ENCODE measurements around the gene KLHL35. TPM values are rescaled to one million over a fixed set of nuclear protein-coding genes. Genes with fewer than 3 reads are reported as not detected.

The KLHL35 gene
- total and polyA plus RNA-seq, 8 donors: 0.89 to 2.9 (median 1.7) TPM; not detected in 2

DNA sequence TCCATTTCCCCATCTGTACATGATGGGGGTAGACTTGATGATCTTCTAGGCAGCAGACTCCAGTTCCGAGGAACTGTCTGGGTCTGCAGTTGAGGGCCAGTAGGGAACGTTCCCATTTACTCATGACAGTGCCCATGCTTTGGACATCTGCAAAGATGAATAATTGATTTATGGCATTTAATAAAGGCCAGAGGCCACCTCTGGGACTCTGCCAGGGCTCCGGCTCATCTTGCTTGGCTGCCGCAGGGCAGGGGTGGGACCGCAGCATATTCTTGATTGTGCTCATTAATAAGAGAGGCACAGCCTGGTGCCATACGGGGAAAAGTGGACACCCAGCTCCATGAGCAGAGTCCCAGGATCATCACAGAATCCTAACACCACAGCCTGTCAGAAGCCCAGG lies 28.1 kb upstream of the KLHL35 start:
- H3K27ac ChIP-seq: no peak overlapping the region
- H3K9me3 ChIP-seq: no peaks in the 10 kb centered on the region
- no peak for DNase-seq
- TF ChIP-seq, protein P1, sequence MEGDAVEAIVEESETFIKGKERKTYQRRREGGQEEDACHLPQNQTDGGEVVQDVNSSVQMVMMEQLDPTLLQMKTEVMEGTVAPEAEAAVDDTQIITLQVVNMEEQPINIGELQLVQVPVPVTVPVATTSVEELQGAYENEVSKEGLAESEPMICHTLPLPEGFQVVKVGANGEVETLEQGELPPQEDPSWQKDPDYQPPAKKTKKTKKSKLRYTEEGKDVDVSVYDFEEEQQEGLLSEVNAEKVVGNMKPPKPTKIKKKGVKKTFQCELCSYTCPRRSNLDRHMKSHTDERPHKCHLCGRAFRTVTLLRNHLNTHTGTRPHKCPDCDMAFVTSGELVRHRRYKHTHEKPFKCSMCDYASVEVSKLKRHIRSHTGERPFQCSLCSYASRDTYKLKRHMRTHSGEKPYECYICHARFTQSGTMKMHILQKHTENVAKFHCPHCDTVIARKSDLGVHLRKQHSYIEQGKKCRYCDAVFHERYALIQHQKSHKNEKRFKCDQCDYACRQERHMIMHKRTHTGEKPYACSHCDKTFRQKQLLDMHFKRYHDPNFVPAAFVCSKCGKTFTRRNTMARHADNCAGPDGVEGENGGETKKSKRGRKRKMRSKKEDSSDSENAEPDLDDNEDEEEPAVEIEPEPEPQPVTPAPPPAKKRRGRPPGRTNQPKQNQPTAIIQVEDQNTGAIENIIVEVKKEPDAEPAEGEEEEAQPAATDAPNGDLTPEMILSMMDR (IDR thresholded peaks at IDR 0.05): no peak
- TF ChIP-seq POLR2A (IDR thresholded peaks at IDR 0.05) (no peak), POLR2AphosphoS5 (IDR thresholded peaks at IDR 0.05) (no peak), EP300 (IDR thresholded peaks at IDR 0.05) (no peak)
- H3K4me3 ChIP-seq: no peak overlapping the region
- no peaks in the 10 kb centered on the region for H3K36me3 ChIP-seq
- intact Hi-C loops (cut with DNase I; ENCODE audit: low total_unique reads): no loop called here
- no peaks in the 10 kb centered on the region for H3K4me1 ChIP-seq
- WGBS, 5 donors: 86 to 93% (median 88%) methylated on average over 6 of the region's 6 CpGs
- no peaks in the 10 kb centered on the region for H3K27me3 ChIP-seq

DNA sequence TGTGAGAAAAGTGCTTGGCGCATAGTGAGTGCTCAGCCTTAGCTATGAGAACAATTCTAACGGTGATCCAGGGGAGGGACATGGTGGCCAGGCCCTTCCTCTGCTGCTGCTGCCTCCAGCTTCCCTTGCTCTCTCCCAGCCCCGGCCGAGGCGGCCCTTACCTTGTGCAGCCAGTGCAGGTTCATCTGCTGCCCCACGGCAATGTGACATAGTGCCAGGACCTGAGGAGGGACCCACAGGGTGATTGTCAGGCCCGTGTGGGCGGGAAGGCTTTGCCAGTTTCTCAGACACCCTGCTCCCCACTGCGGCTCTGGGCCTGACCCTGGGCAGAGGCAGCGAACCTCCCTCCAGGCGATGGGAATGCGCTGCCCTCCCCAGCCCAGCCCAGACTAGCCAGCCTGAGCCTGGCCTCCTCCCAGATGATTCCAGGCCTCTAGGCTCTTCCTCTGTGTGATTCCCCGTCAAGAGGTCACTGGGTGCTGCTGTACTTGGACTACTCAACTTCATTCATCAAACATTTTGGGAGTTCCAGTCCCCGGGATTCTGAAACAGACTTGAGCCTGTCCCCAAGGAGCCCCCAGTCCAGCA lies 23.7 kb upstream of the KLHL35 start:
- TF ChIP-seq, protein P1 (IDR thresholded peaks at IDR 0.05): no peak
- TF ChIP-seq POLR2A (IDR thresholded peaks at IDR 0.05): no peak
- no peak for TF ChIP-seq POLR2AphosphoS5 (IDR thresholded peaks at IDR 0.05)
- no peak for TF ChIP-seq EP300 (IDR thresholded peaks at IDR 0.05)
- Histone ChIP-seq H3K27ac (no peak overlapping the region), H3K36me3 (no peaks in the 10 kb centered on the region), H3K4me3 (no peak overlapping the region), H3K27me3 (no peaks in the 10 kb centered on the region), H3K4me1 (peaks cover 0 to 13% (median 7%) of the 10 kb centered on the region in 4 donors), H3K9me3 (no peaks in the 10 kb centered on the region)
- no peak for DNase-seq
- intact Hi-C loops (cut with DNase I; ENCODE audit: low total_unique reads): no loop called here
- 86 to 88% (median 86%) methylated on average over 10 to 14 of the region's 14 CpGs for WGBS, 5 donors

DNA sequence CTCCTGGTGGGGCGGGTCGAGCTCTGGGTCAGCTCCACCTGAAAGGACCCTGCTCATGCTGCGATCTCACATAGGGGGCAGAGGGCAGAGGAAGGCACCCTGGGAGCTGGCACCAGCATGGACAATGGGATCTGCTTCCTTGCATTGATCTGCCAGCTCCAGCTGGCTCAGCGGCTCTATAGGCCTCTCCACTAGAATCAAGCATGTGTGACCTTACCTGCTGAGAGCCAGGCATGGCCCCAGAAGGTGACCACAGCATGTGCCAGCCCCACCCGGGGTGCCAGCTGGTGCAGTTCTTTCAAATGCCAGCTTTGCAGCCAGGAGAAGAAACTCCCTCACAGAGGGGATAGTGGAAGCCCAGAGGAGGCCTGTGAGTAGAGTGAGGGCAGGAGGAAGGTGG lies 22.0 kb upstream of the KLHL35 start:
- intact Hi-C loops (cut with DNase I; ENCODE audit: low total_unique reads): no loop called here
- 59 to 72% (median 67%) methylated on average over 3 to 5 of the region's 5 CpGs for WGBS, 5 donors
- no peak for DNase-seq
- TF ChIP-seq, protein P1 (IDR thresholded peaks at IDR 0.05): no peak
- TF ChIP-seq EP300 (IDR thresholded peaks at IDR 0.05): no peak
- TF ChIP-seq POLR2AphosphoS5 (IDR thresholded peaks at IDR 0.05): no peak
- TF ChIP-seq POLR2A (IDR thresholded peaks at IDR 0.05): no peak
- peaks cover 0 to 15% (median 0%) of the 10 kb centered on the region in 3 donors for H3K27me3 ChIP-seq
- H3K27ac ChIP-seq: no peak overlapping the region
- no peaks in the 10 kb centered on the region for H3K9me3 ChIP-seq
- peaks cover 0 to 13% (median 7%) of the 10 kb centered on the region in 4 donors for H3K4me1 ChIP-seq
- H3K4me3 ChIP-seq: no peak overlapping the region
- no peaks in the 10 kb centered on the region for H3K36me3 ChIP-seq

DNA sequence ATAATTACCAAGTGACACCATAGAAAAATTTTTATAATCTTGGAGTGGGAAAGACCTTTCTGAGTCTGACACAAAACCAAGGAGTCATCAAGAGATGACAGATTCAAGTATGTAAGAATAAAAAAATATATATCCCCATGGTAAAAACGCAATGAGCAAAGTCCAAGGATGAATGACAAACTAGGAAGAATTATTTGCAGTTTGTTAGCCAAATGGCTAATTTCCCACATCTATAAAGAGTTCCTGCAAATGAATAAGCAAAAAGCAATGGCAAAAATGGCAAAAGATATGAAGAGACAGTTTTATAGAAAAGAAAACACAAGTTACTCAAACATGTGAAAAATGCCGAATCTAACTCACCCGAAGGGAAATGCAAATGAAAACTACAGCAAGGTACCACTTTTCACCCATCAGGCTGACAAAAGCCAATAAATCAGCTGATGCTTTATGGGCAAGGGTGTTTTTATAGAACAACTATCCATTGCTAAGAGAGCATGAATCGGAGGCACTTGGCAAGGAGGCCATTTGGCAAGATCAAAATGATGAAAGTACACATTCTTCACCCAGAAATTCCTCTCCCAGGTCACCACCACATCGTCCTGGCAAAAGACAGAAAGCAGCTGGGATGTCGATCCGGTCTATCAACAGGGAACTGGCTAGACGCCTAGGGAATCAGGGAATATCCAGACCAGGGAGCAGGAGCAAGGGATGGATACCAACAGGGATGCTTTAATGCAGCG lies 21.1 kb upstream of the KLHL35 start:
- Histone ChIP-seq H3K27me3 (peaks cover 0 to 15% (median 0%) of the 10 kb centered on the region in 3 donors), H3K9me3 (no peaks in the 10 kb centered on the region), H3K4me3 (no peak overlapping the region), H3K4me1 (peaks cover 0 to 13% (median 7%) of the 10 kb centered on the region in 4 donors), H3K27ac (no peak overlapping the region), H3K36me3 (no peaks in the 10 kb centered on the region)
- intact Hi-C loops (cut with DNase I; ENCODE audit: low total_unique reads): no loop called here
- no peak for DNase-seq
- TF ChIP-seq POLR2AphosphoS5 (IDR thresholded peaks at IDR 0.05): no peak
- TF ChIP-seq, protein P1 (IDR thresholded peaks at IDR 0.05): no peak
- WGBS, 5 donors: 69 to 74% (median 70%) methylated on average over 9 of the region's 9 CpGs

Data from stomach (tissue), 9 donors.